GM21367 (cell line): ENCODE measurements around the gene TMED4.

ENCODE experiments used
- ATAC-seq: cut with Tn5 transposase; IDR thresholded peaks from one replicate; pipeline ENCODE4 v1.9.1; 2021; ENCODE audit not compliant: unreplicated experiment

Gene TMED4

GRCh38 chr7:44541028-44541869 lies 40.8 kb downstream of the TMED4 start, which contains the start of gene NPC1L1:
Gene NPC1L1 (minus strand): TSS chr7:44541330. CDS start chr7:44541259, 71 bp downstream.
- no peak for ATAC-seq

- ATAC-seq = no peak
Measured at GRCh38 chr7:44540592-44541027, 41.4 kb downstream of the TMED4 start.

DNA sequence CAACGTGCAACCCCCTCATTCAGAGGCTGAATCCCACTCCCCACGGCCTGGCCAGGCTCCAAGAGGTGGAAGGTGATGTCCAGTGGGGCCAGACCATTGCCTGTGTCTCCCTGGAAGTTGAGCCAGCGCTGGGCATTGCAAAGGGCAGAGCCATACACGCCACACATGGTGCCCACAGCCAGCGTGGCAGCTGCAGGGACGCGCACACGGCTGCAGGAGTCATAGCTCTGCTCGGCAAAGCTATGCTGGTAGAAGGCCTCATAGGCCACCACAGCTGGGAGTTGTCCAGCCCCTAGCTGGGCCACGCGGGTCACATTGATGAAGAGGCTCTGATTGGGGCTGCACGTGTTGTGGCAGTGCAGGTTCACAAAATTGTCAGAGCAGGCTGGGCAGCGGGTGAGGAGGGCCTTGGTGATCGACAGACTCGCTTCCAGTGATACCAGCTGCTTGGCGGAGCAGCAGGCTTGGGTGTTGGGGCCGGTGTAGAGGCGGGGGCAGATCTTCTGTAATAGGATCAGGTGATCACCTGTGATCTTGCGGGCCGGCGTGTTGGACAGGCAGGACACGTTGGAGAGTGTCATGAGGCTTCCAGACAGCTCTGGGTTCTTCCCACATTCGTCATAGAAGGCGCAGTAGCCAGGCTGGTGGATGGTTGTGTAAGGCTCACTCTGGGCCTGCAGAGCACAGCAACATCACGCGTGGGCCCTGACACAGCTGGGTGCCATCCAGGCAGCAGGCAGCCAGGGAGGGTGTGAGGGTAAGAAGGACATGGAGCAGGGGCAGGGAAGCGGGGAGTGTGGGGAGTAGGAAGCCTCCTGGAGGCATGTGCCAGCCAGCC lies 42.1 kb downstream of the TMED4 start:
- ATAC-seq = no peak

DNA sequence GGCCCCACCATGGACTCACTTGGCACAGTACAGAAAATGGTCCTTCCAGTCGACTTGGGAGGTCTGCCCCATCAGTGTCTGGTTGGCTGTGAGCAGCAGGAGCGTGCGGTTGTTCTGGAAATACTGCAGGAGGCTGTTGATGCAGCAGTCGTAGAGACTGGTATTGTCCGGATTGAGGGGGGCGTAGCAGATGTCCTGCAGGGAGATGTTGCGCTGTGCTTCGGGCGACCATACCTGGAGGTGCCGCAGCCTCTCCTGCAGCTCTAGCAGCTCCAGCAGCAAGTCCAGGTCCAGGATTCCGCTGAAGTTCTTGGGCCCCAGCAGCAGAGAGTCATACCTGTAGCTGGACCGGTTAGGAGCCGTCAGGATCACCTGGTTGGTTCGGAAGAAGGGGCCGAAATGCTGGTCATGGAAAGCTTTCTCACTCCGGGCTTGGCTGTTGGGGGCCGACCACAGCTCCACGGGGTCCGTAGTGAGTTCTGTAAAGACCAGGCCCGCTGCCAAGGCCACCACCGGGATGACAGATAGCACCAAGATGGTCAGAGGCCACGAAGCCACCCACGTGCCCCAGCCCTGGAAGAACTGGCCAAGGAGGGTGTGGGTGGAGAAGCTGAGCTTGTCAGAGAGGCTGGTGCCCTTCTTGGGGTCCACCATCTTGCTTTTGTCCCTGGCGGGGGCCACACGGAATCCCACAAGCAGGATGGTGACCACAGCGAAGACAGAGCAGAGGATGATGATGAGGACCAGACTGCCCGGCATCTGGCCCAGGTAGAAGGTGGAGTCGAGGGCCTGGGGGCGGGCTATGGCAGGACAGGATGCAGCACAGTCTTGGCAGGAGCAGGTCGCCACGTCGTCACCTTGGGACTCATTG lies 43.0 kb downstream of the TMED4 start:
- ATAC-seq = no peak

GRCh38 chr7:44538093-44538797 lies 43.8 kb downstream of the TMED4 start:
- ATAC-seq = no peak

GRCh38 chr7:44537442-44537841 lies 44.6 kb downstream of the TMED4 start:
- ATAC-seq = no peak

DNA sequence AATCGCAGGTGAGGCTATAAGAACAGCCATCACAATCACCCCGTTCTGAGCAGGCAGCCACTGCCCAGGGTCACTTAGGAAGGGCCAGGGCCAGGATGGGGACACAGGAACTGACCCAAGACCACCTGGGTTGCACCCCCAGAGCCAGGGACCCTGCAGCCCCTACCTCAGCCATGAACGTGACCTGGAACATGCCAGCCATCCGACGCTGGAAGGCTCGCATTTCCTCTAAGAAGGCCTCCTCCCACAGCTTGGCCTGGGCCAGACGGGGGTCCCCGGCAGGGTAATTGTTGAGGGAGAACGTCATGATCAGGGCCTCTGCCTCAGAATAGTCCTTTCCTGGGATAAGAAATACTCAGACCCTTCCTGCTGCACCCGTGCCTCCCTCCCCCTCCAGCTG lies 45.9 kb downstream of the TMED4 start:
- no peak for ATAC-seq

GRCh38 chr7:44535348-44536064 lies 46.5 kb downstream of the TMED4 start:
- ATAC-seq = no peak

- no peak for ATAC-seq
Measured at GRCh38 chr7:44534501-44534900, 47.5 kb downstream of the TMED4 start.

- no peak for ATAC-seq
Measured at GRCh38 chr7:44534087-44534486, 47.9 kb downstream of the TMED4 start.

DNA sequence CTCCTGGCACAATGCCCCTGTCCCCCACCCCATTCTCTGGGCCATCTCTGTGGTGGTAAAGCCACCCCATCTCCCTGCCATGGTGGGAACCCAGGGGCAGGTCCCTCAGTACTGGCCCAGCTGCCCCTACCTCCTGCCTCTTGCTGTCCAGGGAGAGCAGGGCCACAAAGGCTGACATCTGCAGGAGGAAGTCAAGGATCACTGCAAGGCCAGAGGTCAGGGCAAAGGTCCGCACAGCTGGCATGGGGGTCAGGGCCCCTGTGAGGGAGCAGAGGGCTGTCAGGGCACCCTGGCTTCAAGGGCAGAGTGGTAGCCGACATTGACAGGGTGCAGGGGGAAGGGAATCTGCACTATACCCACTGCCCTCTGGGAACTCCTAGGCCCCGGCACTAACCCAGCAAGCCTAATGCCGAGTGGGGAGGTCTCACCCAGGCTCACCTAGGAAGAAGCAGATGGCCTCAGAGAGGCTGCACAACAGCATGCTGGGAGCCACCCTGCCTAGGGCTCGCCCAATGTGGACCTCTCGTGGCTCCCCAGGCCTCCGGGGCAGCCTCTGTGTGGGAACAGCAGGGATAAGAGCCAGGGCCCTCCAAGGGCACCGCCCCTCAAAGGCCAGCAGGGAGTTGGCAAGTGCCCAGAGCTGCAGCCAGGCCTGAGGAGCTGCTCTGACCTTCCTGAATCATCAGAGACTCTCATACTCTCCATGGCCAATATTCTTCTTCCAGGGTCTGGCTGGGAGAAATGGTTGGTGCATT lies 48.6 kb downstream of the TMED4 start:
- no peak for ATAC-seq

DNA sequence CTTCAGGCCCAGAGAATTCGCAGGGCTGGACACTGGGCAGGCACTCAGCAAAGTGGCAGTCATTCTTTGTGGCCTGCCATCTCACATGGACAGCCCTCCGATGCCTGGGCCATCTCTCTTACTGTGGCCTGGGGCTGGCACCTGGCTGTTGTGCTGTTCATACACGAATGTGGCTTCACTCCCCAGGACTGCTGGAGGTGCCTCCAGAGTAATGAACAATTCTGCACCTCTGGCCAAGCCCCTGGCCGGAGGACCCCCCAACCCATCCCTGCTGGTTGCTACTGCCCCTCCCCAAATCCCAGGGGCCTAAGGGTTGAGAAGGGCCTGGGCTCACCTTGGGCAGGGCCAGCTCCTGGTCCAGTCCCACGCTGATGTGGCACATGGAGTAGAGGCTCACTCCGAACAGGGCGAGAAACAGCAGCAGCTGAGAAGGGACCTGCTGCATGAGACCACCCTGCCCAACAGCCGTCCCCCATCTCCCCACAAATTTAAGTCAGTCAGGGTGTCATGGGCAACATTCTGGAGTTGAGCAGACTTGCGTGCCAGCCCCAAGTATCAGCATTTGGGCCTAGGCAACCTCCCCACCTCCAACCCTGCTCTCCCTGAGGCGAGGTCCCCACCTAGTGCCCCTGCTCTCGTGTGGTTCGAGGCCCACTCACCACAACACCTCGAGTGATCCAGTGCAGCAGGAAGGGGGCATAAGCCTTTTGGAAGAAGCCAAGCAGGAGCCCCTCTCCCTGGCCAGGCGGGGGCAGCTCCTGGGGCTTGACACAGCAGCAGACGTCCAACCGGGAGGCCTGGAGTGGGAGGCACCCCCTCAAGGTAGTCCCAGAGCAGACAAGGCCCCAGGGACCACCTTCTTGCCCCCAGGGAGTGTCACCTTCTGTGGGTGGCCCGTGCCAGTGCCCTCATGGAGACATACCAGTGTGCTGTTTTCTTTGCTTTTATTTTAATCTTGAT lies 50.3 kb downstream of the TMED4 start:
- ATAC-seq = no peak

DNA sequence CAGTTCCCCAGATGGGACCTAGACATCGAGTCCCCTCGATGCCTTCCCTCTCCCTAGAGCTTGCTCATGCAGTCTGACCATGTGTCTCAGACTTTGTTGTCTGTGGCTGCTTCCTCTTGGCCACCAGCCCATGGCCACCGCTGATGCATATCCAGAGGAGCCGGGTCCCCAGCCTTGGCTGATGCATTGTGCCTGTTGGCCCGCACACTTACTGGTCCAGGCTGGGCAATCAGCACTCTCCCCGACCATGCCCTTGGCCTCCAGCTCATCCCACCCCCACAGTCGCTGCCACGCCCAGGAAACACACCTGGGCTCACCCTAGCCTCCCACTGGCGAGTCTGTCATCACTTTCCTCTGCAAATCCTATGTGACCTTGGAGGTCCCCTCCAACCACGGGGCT lies 51.0 kb downstream of the TMED4 start:
- no peak for ATAC-seq
